H9 (cell line): Measurements from ENCODE around the gene MB. TPM values are rescaled to one million over a fixed set of nuclear protein-coding genes. Genes with fewer than 3 reads are reported as not detected.

ENCODE experiments used
- DNase-seq: peaks from one replicate; pipeline ENCODE4 v3.0.0-alpha.2; 2017
- H2AFZ ChIP-seq: one replicate; pipeline ENCODE4 v1.6.1; 2013; ENCODE audit warnings: mild to moderate bottlenecking, low read length, control low read depth, moderate library complexity
- H2AK5ac ChIP-seq: 2 replicates; pipeline ENCODE4 v1.6.1; 2013; ENCODE audit warnings: low read length, control low read depth, mixed read lengths; ENCODE audit not compliant: insufficient read length
- H2BK120ac ChIP-seq: one replicate; pipeline ENCODE4 v1.6.1; 2013; ENCODE audit warnings: low read depth, mild to moderate bottlenecking, low read length, control low read depth, inconsistent platforms; ENCODE audit not compliant: poor library complexity, severe bottlenecking
- H2BK12ac ChIP-seq: 2 replicates; pipeline ENCODE4 v1.6.1; 2013; ENCODE audit warnings: low read length, control low read depth, mixed read lengths, low read depth; ENCODE audit not compliant: insufficient read length
- H2BK15ac ChIP-seq: 2 replicates; pipeline ENCODE4 v1.6.1; 2013; ENCODE audit warnings: low read depth, low read length, control low read depth
- H2BK20ac ChIP-seq: one replicate; pipeline ENCODE4 v1.6.1; 2013; ENCODE audit warnings: low read depth, mild to moderate bottlenecking, low read length, control low read depth, inconsistent platforms; ENCODE audit not compliant: poor library complexity, severe bottlenecking
- H2BK5ac ChIP-seq: 2 replicates; pipeline ENCODE4 v1.6.1; 2013; ENCODE audit warnings: low read length, control low read depth, mixed read lengths; ENCODE audit not compliant: insufficient read length
- H3K14ac ChIP-seq: 2 replicates; pipeline ENCODE4 v1.6.1; 2013; ENCODE audit warnings: low read length, control low read depth; ENCODE audit not compliant: insufficient read depth
- H3K18ac ChIP-seq: 2 replicates; pipeline ENCODE4 v1.6.1; 2013; ENCODE audit warnings: low read depth, mild to moderate bottlenecking, mixed read lengths, low read length, control low read depth; ENCODE audit not compliant: insufficient read length
- H3K23ac ChIP-seq: 2 replicates; pipeline ENCODE4 v1.6.1; 2013; ENCODE audit warnings: low read length, control low read depth, mixed read lengths, low read depth; ENCODE audit not compliant: insufficient read length
- H3K23me2 ChIP-seq: 2 replicates; pipeline ENCODE4 v1.6.1; 2013; ENCODE audit warnings: low read depth, mild to moderate bottlenecking, mixed read lengths, low read length, control low read depth; ENCODE audit not compliant: insufficient read length, poor library complexity, severe bottlenecking
- H3K27ac ChIP-seq: 2 replicates; pipeline ENCODE4 v1.5.1; 2013; ENCODE audit warnings: low read length, control low read depth, mixed read lengths, low read depth; ENCODE audit not compliant: insufficient read length
- H3K27me3 ChIP-seq: 2 replicates; pipeline ENCODE4 v1.6.1; 2013; ENCODE audit warnings: low read length, control low read depth, inconsistent platforms; ENCODE audit not compliant: insufficient read depth
- H3K4ac ChIP-seq: 2 replicates; pipeline ENCODE4 v1.6.1; 2013; ENCODE audit warnings: low read depth, mild to moderate bottlenecking, control low read depth, inconsistent platforms, low read length, moderate library complexity
- H3K4me1 ChIP-seq: 2 replicates; pipeline ENCODE4 v1.6.1; 2013; ENCODE audit warnings: low read length, control low read depth, inconsistent platforms; ENCODE audit not compliant: insufficient read depth
- H3K4me2 ChIP-seq: 2 replicates; pipeline ENCODE4 v1.6.1; 2013; ENCODE audit warnings: low read length, control low read depth, mixed read lengths; ENCODE audit not compliant: insufficient read length, insufficient read depth
- H3K56ac ChIP-seq: 2 replicates; pipeline ENCODE4 v1.6.1; 2013; ENCODE audit warnings: low read depth, mild to moderate bottlenecking, mixed read lengths, low read length, control low read depth; ENCODE audit not compliant: insufficient read length
- H3K79me1 ChIP-seq: 2 replicates; pipeline ENCODE4 v1.6.1; 2013; ENCODE audit warnings: low read depth, mild to moderate bottlenecking, moderate library complexity, low read length, control low read depth, inconsistent platforms; ENCODE audit not compliant: insufficient read depth, poor library complexity, severe bottlenecking
- H3K79me2 ChIP-seq: 2 replicates; pipeline ENCODE4 v1.6.1; 2013; ENCODE audit warnings: low read length, control low read depth, inconsistent platforms; ENCODE audit not compliant: insufficient read depth
- H3K9ac ChIP-seq: 2 replicates; pipeline ENCODE4 v1.6.1; 2013; ENCODE audit warnings: low read length, control low read depth, mixed read lengths; ENCODE audit not compliant: insufficient read length; ENCODE audit errors: extremely low read depth
- H3K9me3 ChIP-seq: one replicate; pipeline ENCODE4 v1.6.1; 2013; ENCODE audit warnings: low read depth, low read length, inconsistent platforms; ENCODE audit not compliant: control insufficient read depth
- H3T11ph ChIP-seq: one replicate; pipeline ENCODE4 v1.6.1; 2013; ENCODE audit warnings: mild to moderate bottlenecking, low read length, control low read depth, inconsistent platforms
- H4K20me1 ChIP-seq: one replicate; pipeline ENCODE4 v1.6.1; 2013; ENCODE audit not compliant: control insufficient read depth, insufficient read length, insufficient read depth
- H4K5ac ChIP-seq: 2 replicates; pipeline ENCODE4 v1.6.1; 2013; ENCODE audit warnings: low read depth, mild to moderate bottlenecking, mixed read lengths, low read length, control low read depth; ENCODE audit not compliant: insufficient read length
- H4K8ac ChIP-seq: replicated peaks from 2 replicates; pipeline ENCODE4 v1.6.1; 2013; ENCODE audit warnings: low read length, control low read depth, mixed read lengths, low read depth; ENCODE audit not compliant: insufficient read length
- H4K91ac ChIP-seq: 2 replicates; pipeline ENCODE4 v1.6.1; 2013; ENCODE audit warnings: low read depth, mild to moderate bottlenecking, moderate library complexity, mixed read lengths, low read length, control low read depth; ENCODE audit not compliant: insufficient read length
- H3K27ac Mint-ChIP-seq, 3 experiments: 2 replicates in 2 of 3; 3 replicates in 1 of 3; pipeline ENCODE4 v1.8.0; 2020 to 2021; ENCODE audit warnings: mixed read lengths in 3 of 3, mild to moderate bottlenecking in 1 of 3, moderate library complexity in 1 of 3
- H3K27me3 Mint-ChIP-seq: 2 replicates; pipeline ENCODE4 v1.8.0; 2021; ENCODE audit warnings: low read depth, mild to moderate bottlenecking, moderate library complexity, mixed read lengths
- H3K36me3 Mint-ChIP-seq, 3 experiments: 2 replicates in 2 of 3; 3 replicates in 1 of 3; pipeline ENCODE4 v1.8.0; 2020 to 2021; ENCODE audit warnings: low read depth in 3 of 3, mixed read lengths in 3 of 3; ENCODE audit not compliant: insufficient read depth in 1 of 3
- H3K4me1 Mint-ChIP-seq, 2 experiments: 2 replicates each; pipeline ENCODE4 v1.8.0; 2020; ENCODE audit warnings: mixed read lengths in 2 of 2
- H3K4me3 Mint-ChIP-seq, 2 experiments: 2 replicates in 1 of 2; 3 replicates in 1 of 2; pipeline ENCODE4 v1.8.0; 2020 to 2021; ENCODE audit warnings: mild to moderate bottlenecking in 2 of 2, mixed read lengths in 2 of 2, moderate library complexity in 1 of 2
- H3K9me3 Mint-ChIP-seq, 2 experiments: 2 replicates in 1 of 2; 3 replicates in 1 of 2; pipeline ENCODE4 v1.8.0; 2020; ENCODE audit warnings: mild to moderate bottlenecking in 2 of 2, mixed read lengths in 2 of 2, moderate library complexity in 1 of 2
- CTCF ChIP-seq: fragments of 200-600 bp; sonication (generic); conservative IDR thresholded peaks from 3 replicates; pipeline ENCODE4 v1.8.0; 2021; ENCODE audit warnings: antibody characterized with exemption, mild to moderate bottlenecking
- WGBS: extraction: QIAGEN DNeasy Blood & Tissue Kit; methylation state at CpG from one replicate; pipeline ENCODE4 v1.1.7; 2013; ENCODE audit warnings: missing lambda C conversion rate, low lambda C conversion rate, mixed read lengths; ENCODE audit not compliant: insufficient read length; ENCODE audit errors: extremely low coverage; 5-methylcytosine and 5-hydroxymethylcytosine counted together
- total RNA-seq: library from RNA; stranded (reverse); gene quantifications from 2 replicates; pipeline ENCODE4 v1.2.1, GENCODE V29; 2021

Gene MB
- total RNA-seq, 1 experiment from 2014 or later: 0.55 TPM

- no peak overlapping the region for H2AFZ ChIP-seq
- no peak overlapping the region for H3K4ac ChIP-seq
- H3K27me3 Mint-ChIP-seq: peaks cover 3% of the 10 kb centered on the region
- H3K23ac ChIP-seq: no peak overlapping the region
- H3K4me2 ChIP-seq: no peak overlapping the region
- no peaks in the 10 kb centered on the region for H3K79me2 ChIP-seq
- no peak overlapping the region for H4K5ac ChIP-seq
- H3K9me3 ChIP-seq: no peaks in the 10 kb centered on the region
- H3K18ac ChIP-seq: no peak overlapping the region
- H3K23me2 ChIP-seq: no peaks in the 10 kb centered on the region
- H3K4me1 ChIP-seq: no peaks in the 10 kb centered on the region; the same call in 1 of the 2 replicates
- no peak overlapping the region for H3K56ac ChIP-seq
- no peaks in the 10 kb centered on the region for H3K27me3 ChIP-seq
- no peak overlapping the region for H2BK120ac ChIP-seq
- no peak overlapping the region for H2BK15ac ChIP-seq
- H4K20me1 ChIP-seq: no peaks in the 10 kb centered on the region
- no peak for DNase-seq
- no peak overlapping the region for H4K8ac ChIP-seq
- H3K4me1 Mint-ChIP-seq: peaks cover 15 to 22% of the 10 kb centered on the region in 2 experiments
- H2BK5ac ChIP-seq: no peak overlapping the region
- H3K9me3 Mint-ChIP-seq: no peaks in the 10 kb centered on the region
- H3K14ac ChIP-seq: no peak overlapping the region
- no peak overlapping the region for H2BK12ac ChIP-seq
- no peak overlapping the region for H2AK5ac ChIP-seq
- no peak overlapping the region for H3K27ac ChIP-seq
- WGBS: no CpG with 5 or more reads among the region's 23 CpGs
- no peaks in the 10 kb centered on the region for H3K79me1 ChIP-seq
- no peak overlapping the region for H3K27ac Mint-ChIP-seq
- H4K91ac ChIP-seq: no peak overlapping the region
- H3K9ac ChIP-seq: no peak overlapping the region
- H3T11ph ChIP-seq: no peak overlapping the region
- no peak overlapping the region for H3K4me3 Mint-ChIP-seq
- no peak for TF ChIP-seq CTCF
- no peak overlapping the region for H2BK20ac ChIP-seq
- H3K36me3 Mint-ChIP-seq: no peaks in the 10 kb centered on the region
Measured at GRCh38 chr22:35567351-35568141, 49.6 kb downstream of the MB start.
